ENCODE measurements around the gene ARHGAP4. TPM values are rescaled to one million over a fixed set of nuclear protein-coding genes. Genes with fewer than 3 reads are reported as not detected.
A peak's percentile ranks its signal among the peaks of the same experiment; 100 is the strongest.

Gene ARHGAP4
- total RNA-seq, 2 donors from 2014 or later, result 155 to 276 TPM

- no peak for ATAC-seq
- Mint-ChIP-seq H3K27ac (no peak overlapping the region), H3K36me3 (peaks cover 6% of the 10 kb centered on the region)
Measured at GRCh38 chrX:153945956-153946943, 20.2 kb upstream of the ARHGAP4 start.

DNA sequence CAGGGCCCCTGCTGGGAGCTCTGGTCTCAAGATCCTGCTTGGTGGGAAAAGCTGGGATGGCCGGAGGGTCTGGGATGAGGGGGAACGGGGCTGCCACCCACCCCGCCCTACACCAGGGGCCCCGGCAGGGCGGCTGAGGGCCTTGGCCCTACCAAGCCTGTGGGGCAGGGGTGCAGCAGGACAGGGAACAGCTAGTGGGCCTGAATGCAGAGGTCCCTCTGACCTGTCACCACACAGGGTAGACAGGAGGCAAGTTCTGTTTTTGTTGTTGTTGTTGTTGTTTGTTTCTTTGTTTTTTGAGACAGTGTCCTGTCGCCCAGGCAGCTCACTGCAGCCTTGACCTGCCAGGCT lies 18.7 kb upstream of the ARHGAP4 start:
- H3K4me3 Mint-ChIP-seq, result peak overlapping the region; percentile 66
- peaks cover 6% of the 10 kb centered on the region for H3K36me3 Mint-ChIP-seq
- H3K9me3 Mint-ChIP-seq, result no peaks in the 10 kb centered on the region
- DNase-seq (ENCODE audit: low spot score), result no peak
- H3K27me3 Mint-ChIP-seq, result peaks cover 0 to 3% of the 10 kb centered on the region in 2 donors
- no peak overlapping the region for H3K27ac Mint-ChIP-seq
- peaks cover 14 to 17% of the 10 kb centered on the region in 2 donors for H3K4me1 Mint-ChIP-seq (ENCODE audit: low read depth in 2 of 2)
- peak; percentile 11 to 23 for ATAC-seq

More at GRCh38 chrX:153945956-153946943, 20.2 kb upstream of the ARHGAP4 start:
- Mint-ChIP-seq H3K9me3 (no peaks in the 10 kb centered on the region), H3K27me3 (peaks cover 0 to 1% of the 10 kb centered on the region in 2 donors), H3K4me1 (ENCODE audit: low read depth in 2 of 2) (peaks cover 14 to 15% of the 10 kb centered on the region in 2 donors), H3K4me3 (no peak overlapping the region)
- DNase-seq (ENCODE audit: low spot score), result no peak

DNA sequence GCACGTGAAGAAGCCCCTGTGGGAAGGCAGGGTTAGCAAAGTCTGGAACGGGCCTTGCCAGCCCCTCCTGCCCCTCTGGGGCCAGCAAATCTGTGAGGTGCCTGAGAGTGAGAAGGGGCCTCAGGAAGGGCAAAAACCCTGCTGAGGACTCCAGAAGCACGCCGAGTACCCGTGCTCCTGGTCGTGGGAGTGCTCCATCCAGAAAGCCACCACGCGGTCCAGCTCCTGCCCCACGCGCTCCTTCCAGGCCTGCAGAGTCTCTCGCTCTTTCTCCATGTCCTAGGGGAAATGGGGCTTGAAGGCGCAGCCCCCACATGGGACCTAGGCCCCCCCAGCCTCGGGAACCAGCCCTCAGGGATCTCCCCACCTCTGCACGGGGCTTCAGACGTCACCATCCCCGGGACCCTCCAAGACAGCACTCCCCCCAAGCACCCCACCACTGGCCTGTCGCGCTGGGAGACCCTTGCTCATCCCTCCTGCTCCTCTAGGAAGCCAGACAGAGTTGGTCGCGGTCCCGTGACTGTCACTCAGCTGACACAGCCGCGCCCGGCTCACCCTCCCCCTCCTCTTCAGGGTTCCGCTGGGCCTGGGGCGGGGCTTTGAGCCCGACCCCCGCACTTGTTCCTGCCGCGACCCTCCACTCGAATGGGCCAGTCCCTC lies 18.2 kb upstream of the ARHGAP4 start, which contains the start of gene RENBP:
Gene RENBP (minus strand): TSS at position 504 of the 660 bp plus-strand sequence. CDS start 33 bp downstream, at position 471.
- Mint-ChIP-seq H3K9me3 (no peaks in the 10 kb centered on the region), H3K4me1 (ENCODE audit: low read depth in 2 of 2) (peaks cover 14 to 17% of the 10 kb centered on the region in 2 donors), H3K27me3 (peaks cover 0 to 3% of the 10 kb centered on the region in 2 donors), H3K27ac (peak within 1 kb of the TSS in 1 of 2 donors; percentile 35), H3K4me3 (peak within 1 kb of the TSS; percentile 66), H3K36me3 (peaks cover 6% of the 10 kb centered on the region)
- DNase-seq (ENCODE audit: low spot score) (no peak), ATAC-seq (peak; percentile 38 to 58)

- Mint-ChIP-seq H3K4me3 (peak overlapping the region; percentile 60), H3K36me3 (no peaks in the 10 kb centered on the region), H3K27me3 (peaks cover 0 to 5% of the 10 kb centered on the region in 2 donors), H3K9me3 (no peaks in the 10 kb centered on the region), H3K4me1 (ENCODE audit: low read depth in 2 of 2) (peaks cover 0 to 10% of the 10 kb centered on the region in 2 donors), H3K27ac (no peak overlapping the region)
- DNase-seq (ENCODE audit: low spot score) (no peak), ATAC-seq (no peak)
Measured at GRCh38 chrX:153941336-153942252, 15.5 kb upstream of the ARHGAP4 start.

DNA sequence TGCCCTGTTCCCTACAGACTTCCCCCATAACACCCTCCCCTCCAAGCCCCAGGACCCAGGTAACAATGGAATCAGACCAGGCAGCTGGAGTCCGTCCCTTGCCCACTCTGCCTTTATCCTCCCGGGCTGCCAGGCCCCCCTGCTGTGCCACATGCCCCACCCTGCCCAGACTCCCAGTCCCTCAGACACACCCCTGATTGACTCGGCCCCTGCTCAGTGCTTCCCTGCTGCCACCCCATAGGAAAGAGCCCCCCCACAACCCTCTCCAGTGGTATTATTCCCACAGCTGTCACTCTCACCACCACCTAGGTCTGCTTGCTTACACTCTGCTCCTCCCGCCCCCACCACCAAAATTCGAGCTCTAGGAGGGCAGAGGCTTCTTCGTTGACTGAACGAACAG lies 13.5 kb upstream of the ARHGAP4 start:
- DNase-seq (ENCODE audit: low spot score), result no peak
- H3K27me3 Mint-ChIP-seq, result peaks cover 0 to 6% of the 10 kb centered on the region in 2 donors
- no peak for ATAC-seq
- no peak overlapping the region for H3K27ac Mint-ChIP-seq
- H3K36me3 Mint-ChIP-seq, result no peaks in the 10 kb centered on the region
- no peak overlapping the region for H3K4me3 Mint-ChIP-seq
- peaks cover 0 to 15% of the 10 kb centered on the region in 2 donors for H3K4me1 Mint-ChIP-seq (ENCODE audit: low read depth in 2 of 2)
- H3K9me3 Mint-ChIP-seq, result no peaks in the 10 kb centered on the region

DNA sequence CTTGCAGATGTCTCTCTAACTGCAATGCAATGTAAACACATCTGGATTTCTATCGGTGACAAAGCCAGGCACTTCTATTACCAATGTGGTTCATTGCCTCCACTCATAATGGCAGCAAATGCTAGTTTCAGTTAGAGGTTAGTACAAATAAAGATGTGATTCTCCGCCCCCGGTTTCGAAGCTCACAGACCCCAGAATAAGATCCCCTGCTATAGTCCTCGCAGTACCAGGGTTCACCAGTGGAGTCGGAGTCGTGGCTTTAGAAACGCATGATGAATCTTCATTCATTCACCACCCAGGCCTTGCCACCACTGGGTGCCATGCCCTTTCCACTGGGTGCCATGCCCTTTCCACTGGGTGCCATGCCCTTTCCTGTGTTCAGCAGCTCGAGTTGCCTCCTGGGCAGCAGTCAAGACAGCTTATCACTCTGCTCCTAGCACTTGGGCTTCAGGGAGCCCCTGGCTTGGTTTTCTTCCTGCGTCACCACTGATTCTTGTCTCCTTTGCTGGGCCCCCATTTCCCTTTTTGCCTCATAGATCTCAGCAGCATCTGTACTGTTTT lies 12.2 kb upstream of the ARHGAP4 start:
- no peaks in the 10 kb centered on the region for H3K9me3 Mint-ChIP-seq
- no peak overlapping the region for H3K4me3 Mint-ChIP-seq
- no peaks in the 10 kb centered on the region for H3K36me3 Mint-ChIP-seq

GRCh38 chrX:153937056-153937455 lies 11.0 kb upstream of the ARHGAP4 start:
- no peak overlapping the region for H3K4me3 Mint-ChIP-seq
- H3K27ac Mint-ChIP-seq, result peak overlapping the region in 1 of 2 donors; percentile 19
- ATAC-seq (no peak), DNase-seq (ENCODE audit: low spot score) (no peak)
- no peaks in the 10 kb centered on the region for H3K36me3 Mint-ChIP-seq
- no peaks in the 10 kb centered on the region for H3K9me3 Mint-ChIP-seq
- peaks cover 0 to 6% of the 10 kb centered on the region in 2 donors for H3K27me3 Mint-ChIP-seq
- peaks cover 0 to 17% of the 10 kb centered on the region in 2 donors for H3K4me1 Mint-ChIP-seq (ENCODE audit: low read depth in 2 of 2)

More for the DNA sequence above, 12.2 kb upstream of the ARHGAP4 start:
- ATAC-seq (no peak), DNase-seq (ENCODE audit: low spot score) (no peak)
- H3K27me3 Mint-ChIP-seq, result peaks cover 0 to 6% of the 10 kb centered on the region in 2 donors
- no peak overlapping the region for H3K27ac Mint-ChIP-seq
- peaks cover 0 to 17% of the 10 kb centered on the region in 2 donors for H3K4me1 Mint-ChIP-seq (ENCODE audit: low read depth in 2 of 2)

- ATAC-seq (no peak), DNase-seq (ENCODE audit: low spot score) (no peak)
- no peaks in the 10 kb centered on the region for H3K36me3 Mint-ChIP-seq
Measured at GRCh38 chrX:153935326-153935851, 9.3 kb upstream of the ARHGAP4 start.

DNA sequence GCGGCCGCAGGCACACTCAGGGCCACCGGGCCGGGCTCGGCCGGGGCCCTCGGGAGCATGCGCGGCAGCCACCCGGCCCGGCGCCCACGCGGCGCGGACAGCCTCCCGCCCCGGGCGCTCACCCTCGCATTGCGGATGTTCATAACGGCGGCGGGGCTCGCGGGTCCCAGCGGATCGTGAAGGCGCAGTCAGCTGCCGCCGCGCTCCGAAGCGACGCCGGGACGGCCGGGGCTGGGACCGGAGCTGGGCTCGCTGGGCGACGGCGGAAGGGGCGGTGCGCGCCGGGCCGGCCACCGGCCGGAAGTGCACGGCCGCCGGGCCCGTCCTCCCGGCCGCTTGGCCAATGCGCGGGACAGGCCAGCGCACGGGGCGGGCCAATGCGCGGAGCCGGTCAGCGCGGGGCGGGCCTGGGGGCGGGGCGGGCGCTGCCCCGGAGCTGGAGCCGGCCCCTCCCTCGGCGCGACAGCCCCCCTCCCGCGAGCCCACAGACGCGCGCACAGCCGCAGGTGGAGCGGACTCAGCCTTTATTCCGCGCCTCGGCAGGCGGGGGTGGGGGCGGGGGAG lies 8.8 kb upstream of the ARHGAP4 start, which contains the start of gene NAA10:
Gene NAA10 (minus strand): TSS at position 276 of the 564 bp plus-strand sequence. CDS start 133 bp downstream, at position 143.
- peak within 1 kb of the TSS; percentile 82 for H3K4me3 Mint-ChIP-seq
- no peaks in the 10 kb centered on the region for H3K9me3 Mint-ChIP-seq
- peak; percentile 97 to 98 for ATAC-seq
- peaks cover 4 to 18% of the 10 kb centered on the region in 2 donors for H3K4me1 Mint-ChIP-seq (ENCODE audit: low read depth in 2 of 2)
- H3K27me3 Mint-ChIP-seq, result peaks cover 0 to 2% of the 10 kb centered on the region in 2 donors
- no peaks in the 10 kb centered on the region for H3K36me3 Mint-ChIP-seq
- H3K27ac Mint-ChIP-seq, result peak within 1 kb of the TSS; percentile 27 to 47
- DNase-seq (ENCODE audit: low spot score), result peak; percentile 85

More at GRCh38 chrX:153935326-153935851, 9.3 kb upstream of the ARHGAP4 start:
- Mint-ChIP-seq H3K4me3 (peak overlapping the region; percentile 56), H3K4me1 (ENCODE audit: low read depth in 2 of 2) (peaks cover 4 to 18% of the 10 kb centered on the region in 2 donors), H3K9me3 (no peaks in the 10 kb centered on the region), H3K27ac (no peak overlapping the region), H3K27me3 (peaks cover 0 to 2% of the 10 kb centered on the region in 2 donors)

- ATAC-seq, result peak; percentile 21 to 55
- no peak for DNase-seq (ENCODE audit: low spot score)
- no peaks in the 10 kb centered on the region for H3K36me3 Mint-ChIP-seq
- H3K4me3 Mint-ChIP-seq, result peak overlapping the region; percentile 82
- H3K4me1 Mint-ChIP-seq (ENCODE audit: low read depth in 2 of 2), result peaks cover 4 to 20% of the 10 kb centered on the region in 2 donors
- peaks cover 0 to 2% of the 10 kb centered on the region in 2 donors for H3K27me3 Mint-ChIP-seq
- H3K27ac Mint-ChIP-seq, result peak overlapping the region; percentile 27 to 47
- H3K9me3 Mint-ChIP-seq, result no peaks in the 10 kb centered on the region
Measured at GRCh38 chrX:153934148-153934761, 8.2 kb upstream of the ARHGAP4 start.

GRCh38 chrX:153933748-153934147 lies 7.7 kb upstream of the ARHGAP4 start:
- ATAC-seq (no peak), DNase-seq (ENCODE audit: low spot score) (no peak)
- H3K4me3 Mint-ChIP-seq, result peak overlapping the region; percentile 82
- peaks cover 8 to 20% of the 10 kb centered on the region in 2 donors for H3K4me1 Mint-ChIP-seq (ENCODE audit: low read depth in 2 of 2)
- peaks cover 0 to 2% of the 10 kb centered on the region in 2 donors for H3K27me3 Mint-ChIP-seq
- H3K36me3 Mint-ChIP-seq, result no peaks in the 10 kb centered on the region
- peak overlapping the region; percentile 27 to 47 for H3K27ac Mint-ChIP-seq
- H3K9me3 Mint-ChIP-seq, result no peaks in the 10 kb centered on the region

Measured in natural killer cell treated with Interleukin-12 subunit alpha and Interleukin-12 subunit beta and Interleukin-15 and Interleukin-18, amount 100 ng/mL, for 72 hours (primary cell).